NCI-H2171 treated with DMSO at 0.1 percent for 48 hours (cell line): ENCODE results near the gene BCAS4.
"Not testable (repeated sequence)": the region's sequence is repeated elsewhere in the genome, so short reads cannot be mapped to it uniquely, and the experiment has no call there.

Source experiments
- DNase-seq: peaks from one replicate; lab custom pipeline; 2025; lab: John Stamatoyannopoulos, UW

The BCAS4 gene

DNA sequence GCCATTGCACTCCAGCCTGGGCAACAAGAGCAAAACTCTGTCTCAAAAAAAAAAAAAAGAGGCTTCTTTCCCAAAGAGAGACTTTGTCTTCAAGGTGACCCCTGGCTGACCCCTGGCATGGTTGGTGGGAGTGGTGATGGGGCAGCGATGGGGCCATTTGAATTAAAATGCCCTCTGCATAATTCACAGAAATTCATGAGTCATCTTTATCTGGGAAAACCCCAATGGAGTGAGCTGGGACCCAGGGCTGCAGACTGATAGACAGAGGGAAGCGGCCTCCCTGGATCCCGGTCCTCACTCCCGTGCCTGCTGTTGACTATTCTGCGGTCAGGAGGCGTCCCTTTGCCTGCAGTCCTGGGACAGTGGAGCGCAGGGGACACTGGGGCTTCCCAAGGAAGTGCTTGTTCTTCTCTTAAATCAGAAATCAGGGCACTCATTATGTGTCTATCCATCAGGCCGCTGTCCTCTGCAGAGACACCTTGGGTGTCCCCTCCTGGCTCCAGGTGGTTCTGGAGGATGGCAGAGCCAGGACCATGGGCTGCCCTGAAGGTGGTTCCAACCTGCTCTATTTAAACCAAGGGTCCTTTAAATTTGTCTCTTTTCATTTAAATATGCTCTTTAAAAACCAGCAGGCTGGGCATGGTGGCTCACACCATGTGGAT lies 23.3 kb upstream of the BCAS4 start:
- DNase-seq: not testable (repeated sequence)

DNA sequence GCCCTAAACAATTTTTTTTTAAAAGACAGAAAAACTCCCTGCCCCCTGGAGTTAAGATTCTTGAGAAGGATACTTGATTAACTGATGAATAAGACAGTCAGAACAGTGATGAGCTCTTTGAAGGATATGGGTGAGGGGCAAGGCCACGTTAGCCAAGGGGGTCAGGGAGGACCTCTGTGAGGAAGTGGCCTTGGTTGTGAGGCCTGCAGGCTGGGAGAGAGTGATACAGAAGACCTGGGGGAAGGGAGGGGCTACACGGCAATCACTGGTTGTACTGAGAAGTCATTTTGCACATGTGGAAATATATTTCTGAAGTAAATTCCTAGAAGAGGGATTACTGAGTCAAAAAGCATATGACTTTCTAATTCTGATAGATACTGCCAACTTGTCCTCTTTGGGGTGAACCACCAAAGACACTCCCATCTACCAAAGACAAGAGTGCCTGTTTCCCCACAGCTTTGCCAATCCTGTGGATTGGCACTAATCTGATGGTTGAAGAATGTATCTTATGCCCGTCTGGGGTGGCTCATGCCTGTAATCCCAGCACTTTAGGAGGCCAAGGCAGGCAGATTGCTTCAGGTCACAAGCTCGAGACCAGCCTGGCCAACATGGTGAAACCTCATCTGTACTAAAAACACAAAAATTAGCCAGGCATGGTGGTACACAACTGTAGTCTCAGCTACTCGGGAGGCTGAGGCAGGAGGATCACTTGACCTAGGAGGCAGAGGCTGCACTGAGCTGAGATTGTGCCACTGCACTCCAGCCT lies 22.3 kb upstream of the BCAS4 start:
- DNase-seq: no peak

DNA sequence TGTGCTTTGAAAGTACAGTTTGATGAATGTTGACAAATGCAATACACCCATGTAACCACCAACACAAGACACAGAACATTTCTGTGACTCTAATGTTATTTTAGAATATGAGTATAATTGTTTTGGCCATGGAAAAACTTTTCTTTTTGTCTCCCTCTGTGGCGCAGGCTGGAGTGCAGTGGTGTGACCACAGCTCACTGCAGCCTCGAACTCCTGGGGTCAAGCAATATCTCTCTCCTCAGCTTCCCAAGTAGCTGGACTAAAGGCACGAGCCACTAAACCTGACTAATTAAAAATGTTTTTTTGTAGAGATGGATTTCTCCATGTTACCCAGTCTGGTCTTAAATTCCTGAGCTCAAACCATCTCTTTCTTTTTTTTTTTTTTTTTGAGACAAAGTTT lies 20.3 kb upstream of the BCAS4 start:
- DNase-seq: no peak

DNA sequence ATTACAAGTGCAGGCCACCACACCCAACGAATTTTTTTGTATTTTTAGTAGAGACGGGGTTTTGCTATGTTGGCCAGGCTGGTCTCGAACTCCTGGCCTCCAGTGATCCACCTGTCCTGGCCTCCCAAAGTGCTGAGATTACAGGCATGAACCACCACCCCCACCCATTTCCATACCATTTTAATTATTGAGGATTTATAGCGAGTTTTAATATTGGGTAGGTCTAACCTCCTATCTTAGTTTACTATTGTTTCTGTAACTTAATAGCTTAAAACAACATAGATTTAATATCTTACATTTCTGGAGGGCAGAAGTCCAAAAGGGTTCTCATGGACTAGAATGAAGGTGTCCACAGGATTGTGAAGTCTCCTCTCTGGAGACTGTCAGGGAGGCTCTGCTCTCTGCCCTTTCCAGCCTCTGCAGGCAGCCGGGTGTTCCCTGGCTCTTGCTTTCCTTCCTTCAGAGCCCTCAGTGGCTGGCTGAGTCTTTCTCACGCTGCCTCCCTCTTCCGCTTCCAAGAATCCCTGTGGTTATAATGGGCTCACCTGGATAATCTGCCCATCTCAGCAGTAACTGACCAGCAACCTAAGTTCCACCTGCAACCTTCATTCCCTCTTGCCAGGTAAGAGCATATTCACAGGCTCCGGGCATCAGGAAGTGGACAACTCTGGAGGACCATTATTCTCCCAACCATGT lies 18.6 kb upstream of the BCAS4 start:
- no peak for DNase-seq

DNA sequence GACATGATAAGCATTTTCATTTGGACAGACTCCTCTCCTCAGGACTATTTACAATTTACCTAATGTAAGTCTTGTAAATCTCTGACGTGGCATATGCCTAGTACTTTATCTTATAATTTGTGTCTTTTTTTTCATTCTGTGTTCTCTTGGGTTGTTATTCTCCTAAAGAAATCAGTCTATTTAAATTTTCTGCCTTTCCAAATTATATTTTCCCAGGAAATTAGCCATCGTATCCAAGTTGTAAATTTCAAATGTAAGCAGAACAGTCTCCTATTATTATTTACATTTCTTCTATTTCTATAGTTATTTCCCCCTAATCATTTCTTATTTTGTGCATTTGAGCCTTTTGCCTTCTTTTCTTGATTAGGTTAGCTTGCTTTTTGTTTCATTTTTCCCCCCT lies 17.5 kb upstream of the BCAS4 start:
- DNase-seq: no peak

DNA sequence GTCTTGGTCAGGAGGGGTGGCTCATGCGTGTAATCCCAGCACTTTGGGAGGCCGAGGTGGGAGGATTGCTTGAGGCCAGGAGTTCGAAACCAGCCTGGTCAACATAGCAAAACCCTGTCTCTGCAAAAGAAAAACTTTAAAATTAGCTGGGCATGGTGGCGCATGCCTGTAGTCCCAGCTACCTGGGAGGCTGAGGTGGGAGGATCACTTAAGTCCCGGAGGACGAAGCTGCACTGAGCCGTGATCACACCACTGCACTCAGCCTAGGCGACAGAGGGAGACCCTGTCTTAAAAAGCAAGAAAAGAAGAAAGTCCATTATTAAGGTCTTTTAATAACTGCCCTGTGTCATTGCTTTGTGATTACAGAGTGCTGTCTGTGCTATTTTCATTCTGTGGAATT lies 15.9 kb upstream of the BCAS4 start:
- DNase-seq: not testable (repeated sequence)

DNA sequence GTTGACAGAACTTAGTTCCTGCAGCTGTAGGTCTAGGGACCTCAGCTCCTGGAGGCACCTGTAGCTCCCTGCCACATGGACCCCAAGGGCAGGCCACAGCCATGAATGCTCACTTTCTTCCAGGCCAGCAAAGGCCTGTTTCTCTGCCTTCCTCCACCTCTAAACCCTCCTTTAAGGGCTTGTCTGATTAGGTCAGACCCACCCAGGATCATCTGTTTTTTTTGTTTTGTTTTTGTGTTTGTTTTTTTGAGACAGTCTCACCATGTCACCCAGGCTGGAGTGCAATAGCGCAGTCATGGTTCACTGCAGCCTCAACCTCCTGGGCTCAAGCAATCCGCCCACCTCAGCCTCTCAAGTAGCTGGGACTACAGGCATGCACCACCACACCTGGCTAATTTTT lies 11.5 kb upstream of the BCAS4 start:
- no peak for DNase-seq

DNA sequence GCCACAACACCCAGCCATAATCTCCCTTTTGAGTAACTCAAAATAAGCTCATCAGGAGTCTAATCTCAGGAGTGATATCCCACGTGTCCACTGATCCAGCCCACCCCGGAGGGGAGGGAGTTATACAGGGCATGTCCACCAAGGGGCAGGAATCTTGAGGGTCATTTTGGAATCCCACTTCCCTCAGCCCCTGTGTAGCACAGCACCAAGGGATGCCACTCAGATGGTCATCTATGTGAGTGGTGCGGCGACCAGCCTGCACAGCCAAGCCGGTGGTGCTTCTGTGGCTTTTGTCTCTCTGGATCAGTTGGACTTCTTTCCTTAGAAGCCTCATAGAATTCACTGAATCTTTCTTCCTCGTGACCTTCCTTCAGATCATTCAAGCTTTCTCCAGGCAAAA lies 11.0 kb upstream of the BCAS4 start:
- DNase-seq: no peak

DNA sequence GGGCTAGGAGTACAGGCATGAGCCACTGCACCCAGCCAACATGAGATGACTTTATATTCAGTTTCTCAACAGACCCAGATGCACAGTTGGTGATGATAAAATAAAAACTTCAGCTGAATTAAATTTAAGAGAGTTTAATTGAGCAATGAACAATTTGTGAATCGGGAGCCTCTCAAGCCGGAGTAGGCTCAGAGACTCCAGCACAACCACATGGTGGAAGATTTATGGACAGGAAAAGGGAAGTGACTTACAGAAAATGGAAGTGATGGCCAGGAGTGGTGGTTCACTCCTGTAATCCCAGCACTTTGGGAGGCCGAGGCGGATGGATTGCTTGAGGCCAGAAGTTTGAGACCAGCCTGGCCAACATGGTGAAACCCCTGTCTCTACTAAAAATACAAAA lies 10.4 kb upstream of the BCAS4 start:
- DNase-seq: no peak

DNA sequence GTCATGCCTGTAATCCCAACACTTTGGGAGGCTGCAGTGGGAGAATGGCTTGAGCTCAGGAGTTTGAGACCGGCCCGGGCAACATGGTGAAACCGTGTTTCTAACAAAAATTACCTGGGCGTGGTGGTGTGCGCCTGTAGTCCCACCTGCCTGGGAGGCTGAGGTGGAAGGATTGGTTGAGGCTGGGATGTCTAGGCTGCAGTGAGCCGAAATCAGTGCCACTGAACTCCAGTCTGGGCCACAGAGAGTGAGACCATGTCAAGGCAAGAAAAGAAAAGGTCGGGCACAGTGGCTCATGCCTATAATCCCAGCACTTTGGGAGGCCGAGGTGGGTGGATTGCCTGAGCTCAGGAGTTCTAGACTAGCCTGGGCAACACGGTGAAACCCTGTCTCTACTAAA lies 8.2 kb upstream of the BCAS4 start:
- no peak for DNase-seq

DNA sequence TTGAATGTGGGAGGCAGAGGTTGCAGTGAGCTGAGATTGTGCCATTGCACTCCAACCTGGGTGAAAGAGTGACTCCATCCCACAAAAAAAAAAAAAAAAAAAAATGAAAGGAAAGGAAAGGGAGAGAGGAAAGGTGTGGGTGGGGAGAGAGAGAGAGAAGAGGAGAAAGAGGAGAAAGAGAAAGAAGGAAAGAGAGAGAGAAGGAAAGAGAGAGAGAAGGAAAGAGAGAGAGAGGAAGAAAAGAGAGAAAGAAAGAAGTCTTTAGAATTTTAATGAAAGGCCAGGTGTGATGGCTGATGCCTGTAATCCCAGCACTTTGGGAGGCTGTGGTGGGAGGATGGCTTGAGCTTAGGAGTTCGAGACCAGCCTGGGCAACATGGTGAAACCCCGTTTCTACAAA lies 7.7 kb upstream of the BCAS4 start:
- DNase-seq: no peak

DNA sequence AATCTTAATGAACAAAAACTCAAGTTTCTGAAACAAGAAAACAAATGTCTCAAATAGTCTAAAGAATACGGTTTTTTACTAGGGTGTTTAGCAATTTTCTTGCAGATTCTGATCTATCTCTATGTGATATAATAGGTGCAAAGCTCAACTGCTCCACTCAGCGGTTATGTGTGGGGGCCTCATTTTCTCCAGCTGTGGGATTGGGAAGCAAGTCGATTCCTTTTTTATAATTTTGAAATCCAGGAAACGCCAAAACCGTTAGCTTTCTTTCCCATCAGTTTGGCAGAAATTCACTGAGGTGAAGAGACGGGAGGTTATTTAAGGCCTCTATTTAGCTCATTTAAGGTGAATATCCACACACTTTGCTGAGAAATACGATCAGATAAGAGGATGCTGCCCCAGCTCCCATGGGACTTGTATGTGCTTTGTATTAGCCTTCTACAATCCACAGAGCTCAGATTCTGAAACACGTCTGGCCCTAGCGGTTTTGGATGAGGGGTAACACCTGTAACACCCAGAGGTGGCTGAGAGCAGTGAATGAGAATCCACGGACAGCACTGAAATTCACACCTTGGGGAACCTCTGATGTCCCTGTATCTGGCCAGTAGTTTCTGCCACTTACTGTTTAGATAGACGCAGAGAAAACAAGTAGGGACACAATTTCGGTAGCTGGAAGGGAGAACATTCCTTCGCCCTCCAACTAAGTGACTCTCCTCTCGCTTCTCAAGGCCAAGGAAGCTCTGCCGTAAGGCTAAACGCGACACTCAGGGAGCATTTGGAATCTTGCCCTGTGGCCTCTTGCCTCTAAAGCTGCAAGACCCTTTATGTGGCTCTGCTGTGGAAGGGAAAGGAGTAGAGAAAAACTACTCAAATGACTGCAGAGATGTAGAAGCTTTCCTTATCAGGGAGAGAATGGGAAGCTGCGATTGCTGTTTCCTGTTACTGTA lies 6.5 kb upstream of the BCAS4 start:
- DNase-seq: peak; percentile 72

DNA sequence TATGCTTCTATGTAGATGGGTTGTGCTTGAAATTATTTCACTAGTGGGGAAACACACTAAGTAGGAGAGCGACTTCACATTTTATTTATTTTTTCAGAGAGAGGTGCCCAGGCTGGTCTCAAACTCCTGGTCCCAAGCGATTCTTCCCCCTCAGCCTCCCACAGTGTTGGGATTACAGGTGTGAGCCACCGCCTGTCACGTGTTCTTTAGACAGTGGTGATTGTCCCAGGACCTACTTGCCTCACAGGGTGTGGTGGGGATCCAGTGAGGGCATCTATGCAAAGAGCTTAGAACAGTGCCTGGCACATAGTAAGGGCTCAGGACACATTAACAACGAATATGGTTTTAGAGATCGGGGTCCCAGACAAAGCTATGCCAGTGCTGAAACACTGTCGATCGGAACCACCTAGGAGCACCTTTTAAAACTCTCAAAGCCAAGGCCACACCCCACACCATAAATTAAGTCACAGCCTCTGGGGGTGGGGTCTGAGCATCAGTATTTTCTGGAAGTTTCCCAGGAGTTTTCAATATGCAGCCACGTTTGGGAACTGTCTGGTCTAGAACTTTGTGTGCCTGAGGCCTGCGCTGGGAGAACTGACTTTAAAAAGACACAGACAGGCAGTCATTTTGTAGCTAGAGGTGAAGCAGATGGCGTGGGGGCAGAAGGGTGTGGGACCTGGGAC lies 4.8 kb upstream of the BCAS4 start:
- DNase-seq: no peak

DNA sequence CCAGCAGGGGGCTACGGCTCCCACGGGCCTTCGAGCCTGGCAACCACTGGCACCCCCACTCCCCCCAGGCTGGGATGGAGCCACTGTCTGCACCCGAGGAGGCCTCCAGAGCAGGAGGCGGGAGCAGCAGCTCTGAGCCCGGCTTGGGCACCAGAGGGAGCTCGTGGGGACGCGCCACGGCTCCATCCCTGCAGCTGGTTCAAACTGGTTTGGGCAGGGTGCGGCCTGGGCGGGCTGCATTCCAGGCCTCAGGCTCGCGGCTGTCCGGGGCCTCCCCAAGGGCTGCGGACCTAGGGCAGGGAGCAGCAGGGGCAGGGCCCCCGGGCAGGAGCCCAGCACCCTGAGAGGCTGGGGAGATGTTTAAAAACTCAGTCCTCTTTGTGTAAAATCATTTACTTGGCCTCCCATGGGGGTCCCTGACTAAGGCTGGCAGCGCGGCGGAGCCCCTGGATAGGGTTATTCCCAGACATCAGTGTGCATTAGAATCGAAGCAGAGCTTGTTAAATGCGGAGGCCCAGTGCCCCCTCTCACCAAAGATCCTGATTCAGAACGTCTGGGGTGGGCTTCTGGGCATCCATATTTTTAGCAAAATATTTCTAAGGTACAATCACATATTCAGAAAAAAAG lies 4.1 kb upstream of the BCAS4 start:
- DNase-seq: peak; percentile 85

DNA sequence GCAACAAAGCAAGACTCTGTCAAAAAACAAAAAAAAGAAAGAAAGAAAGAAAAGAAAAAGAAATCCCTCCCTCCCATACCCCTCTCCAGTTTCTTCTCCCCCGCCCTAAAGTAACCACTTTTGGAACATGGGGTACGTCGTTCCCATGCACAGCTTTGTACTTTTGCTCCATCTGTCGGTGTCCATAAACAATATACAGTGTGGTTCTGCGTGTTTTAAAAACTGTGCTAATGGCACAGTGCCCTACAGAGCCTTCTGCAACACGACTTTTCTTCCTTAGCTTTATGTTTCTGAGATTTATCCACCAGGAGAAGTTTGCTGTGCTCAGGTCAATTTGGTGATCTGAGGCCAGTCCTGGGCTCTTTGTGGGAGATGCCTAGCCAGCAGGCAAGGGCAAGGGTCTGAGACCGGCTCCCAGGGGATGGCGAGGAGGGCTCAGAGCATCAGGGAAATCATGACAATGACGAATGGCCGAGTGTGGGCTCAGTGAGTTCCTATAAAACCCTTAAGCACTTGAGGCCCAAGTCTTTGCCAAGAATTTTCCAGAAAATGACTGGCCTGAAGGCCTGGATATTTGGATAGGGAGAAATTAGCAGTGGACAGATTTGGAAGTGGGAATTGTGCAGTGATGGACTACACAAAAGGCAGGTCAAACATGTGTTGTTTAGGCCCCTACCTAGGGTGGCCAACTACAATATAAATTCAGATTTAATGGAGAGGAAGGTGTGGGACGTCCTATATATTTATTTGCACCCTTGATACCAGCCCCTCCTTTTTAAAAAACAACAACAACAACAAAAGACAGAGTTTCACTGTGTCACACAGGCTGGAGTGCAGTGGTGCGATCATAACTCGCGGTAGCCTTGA lies 1.9 kb upstream of the BCAS4 start:
- DNase-seq: no peak

DNA sequence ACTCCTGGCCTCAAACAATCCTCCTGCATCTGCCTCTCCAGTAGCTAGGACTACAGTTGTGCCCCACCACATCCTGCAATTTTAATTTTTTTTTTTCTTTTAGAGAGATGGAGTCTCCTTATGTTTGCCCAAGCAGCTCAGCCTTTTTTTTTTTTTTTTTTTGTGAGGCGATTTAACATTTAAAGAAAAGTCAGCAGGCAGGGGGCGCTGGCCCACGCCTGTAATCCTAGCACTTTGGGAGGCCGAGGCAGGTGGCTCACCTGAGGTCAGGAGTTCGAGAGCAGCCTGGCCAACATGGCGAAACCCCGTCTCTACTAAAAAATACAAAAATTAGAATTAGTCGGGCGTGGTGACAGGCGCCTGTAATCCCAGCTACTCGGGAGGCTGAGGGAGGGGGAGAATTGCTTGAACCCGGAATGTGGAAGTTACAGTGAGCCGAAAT lies 1.3 kb upstream of the BCAS4 start:
- peak; percentile 54 for DNase-seq

DNA sequence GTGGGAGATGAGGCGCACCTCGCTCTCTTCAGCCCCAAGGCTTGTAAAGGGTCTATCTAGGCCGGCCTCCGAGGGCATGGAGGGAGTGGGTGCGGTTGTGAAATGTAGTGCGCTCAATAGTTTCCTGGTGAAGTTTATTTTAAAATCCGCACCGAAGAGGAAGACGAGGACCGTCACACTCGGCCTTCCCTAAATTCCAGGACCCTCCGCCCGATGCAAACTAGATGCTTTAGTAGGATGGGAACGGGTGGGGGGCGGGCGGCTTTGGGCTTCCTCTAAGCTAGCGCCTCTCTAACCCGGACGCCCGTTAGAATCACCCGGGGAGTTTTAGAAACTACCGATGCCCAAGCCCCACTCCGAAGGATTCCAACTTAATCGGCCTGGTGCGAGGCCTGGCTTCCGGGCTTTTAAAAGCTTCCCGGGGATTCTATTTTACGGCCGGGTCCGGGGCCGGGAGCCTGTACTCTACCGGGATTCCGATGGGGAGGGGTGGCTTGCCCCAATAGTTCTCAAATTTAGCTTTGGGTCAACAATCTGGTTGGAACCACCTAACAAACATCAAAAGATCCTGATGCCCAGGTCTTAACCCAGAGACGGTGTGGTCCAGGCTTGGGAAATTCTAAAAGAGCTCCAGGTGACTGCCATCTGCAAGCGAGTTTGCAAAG lies 548 bp upstream of the BCAS4 start:
- no peak for DNase-seq

DNA sequence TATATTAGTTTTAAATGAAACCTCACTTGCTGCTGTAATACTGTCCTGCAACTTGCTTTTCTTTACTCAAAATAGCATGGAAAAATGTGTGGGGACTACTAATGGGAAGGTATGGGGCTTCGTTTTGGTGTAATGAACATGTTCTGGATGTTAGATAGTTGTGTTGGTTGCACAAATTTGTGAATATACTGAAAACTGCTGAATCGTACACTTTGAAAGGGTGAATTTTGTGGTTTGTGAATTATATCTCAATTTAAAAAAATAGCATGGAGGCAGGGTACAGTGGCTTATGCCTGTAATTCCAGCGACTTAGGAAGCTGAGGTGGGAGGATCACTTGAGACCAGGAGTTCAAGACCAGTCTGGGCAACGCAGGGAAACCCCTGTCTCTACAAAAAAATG lies 2.3 kb downstream of the BCAS4 start:
- no peak for DNase-seq

DNA sequence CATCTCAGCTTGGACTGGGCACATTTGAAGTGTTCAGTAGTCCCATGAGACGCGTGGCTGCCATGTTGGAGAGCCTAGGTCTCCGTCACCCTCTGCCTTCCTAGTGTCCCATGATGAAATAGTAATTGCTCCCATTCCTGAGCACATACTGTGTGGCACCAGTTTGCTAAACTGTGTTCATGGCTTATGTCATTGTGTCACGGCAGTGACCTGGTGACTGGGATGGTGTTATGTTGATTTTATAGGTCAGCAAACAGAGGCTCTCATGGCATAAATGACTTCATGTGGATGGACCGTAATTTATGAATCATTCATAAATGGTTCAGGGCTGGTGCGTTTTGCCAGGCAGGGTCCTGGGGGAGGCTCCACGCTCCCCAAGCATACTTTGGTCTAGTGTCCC lies 3.8 kb downstream of the BCAS4 start:
- DNase-seq: no peak
